A549 treated with CORT108297 at 1 μM for 4 hours (cell line): ENCODE measurements around the gene TCP11L1. TPM values are rescaled to one million over a fixed set of nuclear protein-coding genes. Genes with fewer than 3 reads are reported as not detected.

ENCODE experiments used
- total RNA-seq: library from RNA; stranded (reverse); fragments of 200-300 nt; extraction: Qiagen RNA extraction; gene quantifications from 5 replicates; pipeline ENCODE4 v1.2.3, GENCODE V29; 2022

TCP11L1 gene
- total RNA-seq = 15.2 to 23.7 TPM (median 19.8 TPM) in 5 replicates

DNA sequence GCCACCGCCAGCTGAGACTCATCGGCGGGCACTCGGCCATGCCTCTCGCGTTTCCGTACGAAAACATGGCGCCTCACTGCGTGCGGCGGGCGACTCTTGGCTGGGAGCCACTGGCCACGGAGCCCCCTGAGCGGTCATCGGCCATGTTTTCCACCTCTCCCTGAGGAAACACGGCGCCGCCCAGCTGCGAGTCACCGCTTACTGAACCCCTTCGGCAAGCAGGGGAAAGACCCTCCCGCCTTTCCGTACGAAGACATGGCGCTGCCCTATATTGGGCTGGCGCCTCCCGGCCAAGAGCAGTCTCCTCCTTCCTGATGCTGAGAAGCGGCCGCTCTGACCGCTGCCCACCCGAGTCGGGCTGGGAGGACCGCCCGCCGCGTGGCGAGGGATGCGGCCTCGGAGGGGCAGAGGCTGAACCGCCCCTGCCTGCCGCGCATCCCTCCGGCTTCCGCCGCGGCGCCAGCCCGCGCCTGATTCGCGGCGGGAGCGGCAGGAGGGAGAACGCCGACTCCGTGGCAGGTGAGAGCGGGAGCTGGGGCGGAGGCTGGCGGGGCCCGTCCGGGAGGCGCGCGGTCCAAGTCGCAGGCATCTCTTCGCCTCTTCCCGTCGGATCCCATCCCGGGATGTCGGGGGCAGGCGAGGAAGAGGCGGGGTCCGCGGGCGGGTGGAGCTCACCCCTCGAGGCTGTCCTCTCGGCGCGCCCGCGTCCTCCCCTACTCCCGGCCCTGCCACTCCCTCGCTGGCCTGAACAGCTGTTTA, at the start of gene TCP11L1:
TSS of gene TCP11L1 (plus strand) at position 299 of the 759 bp plus-strand sequence. CDS start 4,202 bp downstream, outside the sequence.

GRCh38 chr11:33015621-33016551, 23.5 kb upstream of the TCP11L1 start, which contains the start of gene DEPDC7:
Gene DEPDC7 (plus strand): TSS chr11:33015878. CDS start chr11:33015956, 78 bp downstream.

Other genes with a start within 250 kb of the TCP11L1 start
- gene CCDC73, start 244.9 kb upstream of the TCP11L1 start, total RNA-seq = 0.03 TPM in 1 of 5 replicates, not detected in the others
- gene PRRG4, start 209.6 kb upstream of the TCP11L1 start, total RNA-seq = 0.57 to 0.76 TPM (median 0.72 TPM) in 5 replicates
- gene QSER1, start 146.8 kb upstream of the TCP11L1 start, total RNA-seq = 13.2 to 18.9 TPM (median 18.2 TPM) in 5 replicates
- gene DEPDC7, start 23.7 kb upstream of the TCP11L1 start, total RNA-seq = 6.5 to 10.1 TPM (median 7.8 TPM) in 5 replicates
- 24.9 to 30.1 TPM (median 26.1 TPM) in 5 replicates for gene CSTF3, start 121.9 kb downstream of the TCP11L1 start, total RNA-seq
- gene HIPK3, start 217.8 kb downstream of the TCP11L1 start, total RNA-seq = 12.2 to 17.8 TPM (median 15.2 TPM) in 5 replicates